Keratinocyte (primary cell): ENCODE data around the gene HPCAL1.

ENCODE experiments used
- CTCF ChIP-seq, 3 experiments: IDR thresholded peaks in 1 of 3; conservative IDR thresholded peaks in 1 of 3; optimal IDR thresholded peaks in 1 of 3; 2 replicates in 2 of 3; 3 replicates in 1 of 3; pipeline versions ENCODE3 to v1.5.1; 2011; ENCODE audit warnings: low read length in 3 of 3, mild to moderate bottlenecking in 3 of 3, moderate library complexity in 2 of 3, control low read depth in 1 of 3, inconsistent platforms in 1 of 3; ENCODE audit not compliant: insufficient read depth in 2 of 3; ENCODE audit errors: extremely low read depth in 1 of 3
- EZH2 ChIP-seq: IDR thresholded peaks from one replicate; pipeline ENCODE4 v1.6.1; 2012; ENCODE audit warnings: inconsistent platforms, mild to moderate bottlenecking, low read length, moderate library complexity

DNA sequence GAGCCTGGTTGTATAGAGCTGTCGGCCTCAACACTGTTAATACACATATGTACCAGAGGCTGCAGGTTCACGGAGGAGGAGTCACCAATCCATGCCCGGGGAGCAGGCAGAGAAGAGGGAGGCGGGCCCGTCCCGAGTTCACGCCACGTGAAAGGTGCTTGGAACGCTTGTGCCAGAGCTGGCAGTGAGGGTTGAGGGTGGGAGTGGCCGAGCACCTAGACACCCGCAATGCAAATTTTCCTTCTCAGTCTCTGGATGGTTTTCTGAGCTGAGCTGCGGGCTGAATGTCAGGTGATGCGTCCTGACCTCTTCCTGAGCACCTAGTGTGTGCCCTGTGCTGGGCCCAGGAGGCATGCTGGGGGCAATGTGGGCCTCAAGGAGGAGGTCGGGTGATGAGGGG lies 93.2 kb downstream of the HPCAL1 start:
- TF ChIP-seq CTCF (optimal IDR thresholded peaks at IDR 0.05 in 1 of 3, IDR thresholded peaks at IDR 0.05 in 1 of 3, conservative IDR thresholded peaks at IDR 0.05 in 1 of 3; ENCODE audit: extremely low read depth in 1 of 3, insufficient read depth in 2 of 3, low read length in 3 of 3) (no peak), EZH2 (no peak)
